B cell (primary cell): ENCODE data around the gene CDX1.

ENCODE experiments used
- EZH2 ChIP-seq: IDR thresholded peaks from 2 replicates; pipeline ENCODE4 v1.6.1; 2012; ENCODE audit warnings: borderline replicate concordance, low read depth, mild to moderate bottlenecking, moderate library complexity, low read length; ENCODE audit not compliant: insufficient read depth, poor library complexity, severe bottlenecking
- TF ChIP-seq, protein P1 (sequence below): fragments of 200-600 bp; IDR thresholded peaks from one replicate; pipeline ENCODE4 v1.8.0; 2022; ENCODE audit warnings: antibody characterized with exemption, mild to moderate bottlenecking

DNA sequence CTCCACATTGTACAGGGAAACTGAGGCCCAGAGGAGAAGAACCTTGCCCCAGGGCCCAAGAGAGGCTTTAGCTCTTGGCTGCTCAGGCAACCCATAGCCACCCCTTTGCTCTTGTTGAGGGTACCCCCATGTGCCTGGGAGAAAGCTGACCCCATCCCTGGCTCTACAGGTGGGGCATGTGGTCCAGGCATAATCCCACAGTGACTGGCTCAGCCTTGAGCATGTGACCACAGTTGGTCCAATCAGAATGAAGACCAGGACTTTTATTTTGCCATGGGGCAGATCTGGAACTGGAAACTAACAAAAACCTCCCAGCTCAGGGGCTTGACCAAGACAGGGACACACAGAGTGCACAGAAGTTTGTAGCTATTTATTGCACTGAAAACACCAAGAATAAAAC lies 52.6 kb downstream of the CDX1 start:
- no peak for TF ChIP-seq EZH2
- TF ChIP-seq, protein P1, sequence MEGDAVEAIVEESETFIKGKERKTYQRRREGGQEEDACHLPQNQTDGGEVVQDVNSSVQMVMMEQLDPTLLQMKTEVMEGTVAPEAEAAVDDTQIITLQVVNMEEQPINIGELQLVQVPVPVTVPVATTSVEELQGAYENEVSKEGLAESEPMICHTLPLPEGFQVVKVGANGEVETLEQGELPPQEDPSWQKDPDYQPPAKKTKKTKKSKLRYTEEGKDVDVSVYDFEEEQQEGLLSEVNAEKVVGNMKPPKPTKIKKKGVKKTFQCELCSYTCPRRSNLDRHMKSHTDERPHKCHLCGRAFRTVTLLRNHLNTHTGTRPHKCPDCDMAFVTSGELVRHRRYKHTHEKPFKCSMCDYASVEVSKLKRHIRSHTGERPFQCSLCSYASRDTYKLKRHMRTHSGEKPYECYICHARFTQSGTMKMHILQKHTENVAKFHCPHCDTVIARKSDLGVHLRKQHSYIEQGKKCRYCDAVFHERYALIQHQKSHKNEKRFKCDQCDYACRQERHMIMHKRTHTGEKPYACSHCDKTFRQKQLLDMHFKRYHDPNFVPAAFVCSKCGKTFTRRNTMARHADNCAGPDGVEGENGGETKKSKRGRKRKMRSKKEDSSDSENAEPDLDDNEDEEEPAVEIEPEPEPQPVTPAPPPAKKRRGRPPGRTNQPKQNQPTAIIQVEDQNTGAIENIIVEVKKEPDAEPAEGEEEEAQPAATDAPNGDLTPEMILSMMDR = no peak
